H1 (cell line): ENCODE results near the gene RPS28.
A peak's percentile ranks its signal among the peaks of the same experiment; 100 is the strongest.

Experiments used
- CBX8 ChIP-seq: fragments of 300-800, 300-1000 bp; sonication (generic); IDR thresholded peaks from 2 replicates; pipeline ENCODE4 v1.7.1; 2016; ENCODE audit warnings: low read depth, low read length, borderline replicate concordance
- CTCF ChIP-seq, 3 experiments: IDR thresholded peaks; 1 replicate in 2 of 3; 2 replicates in 1 of 3; pipeline versions ENCODE4 v1.5.1 to v1.6.1; 2011; ENCODE audit warnings: low read length in 3 of 3, mild to moderate bottlenecking in 3 of 3, inconsistent platforms in 2 of 3, low read depth in 1 of 3, moderate library complexity in 1 of 3; ENCODE audit not compliant: insufficient read depth in 1 of 3; ENCODE audit errors: control extremely low read depth in 1 of 3
- EP300 ChIP-seq, 2 experiments: IDR thresholded peaks; 1 replicate in 1 of 2; 2 replicates in 1 of 2; pipeline ENCODE4 v1.6.1; 2011 to 2012; ENCODE audit warnings: low read depth in 2 of 2, low read length in 2 of 2, mild to moderate bottlenecking in 2 of 2, borderline replicate concordance in 1 of 2, inconsistent platforms in 1 of 2, moderate library complexity in 1 of 2
- HDAC6 ChIP-seq: IDR thresholded peaks from one replicate; pipeline ENCODE4 v1.7.1; 2012; ENCODE audit warnings: low read depth, mild to moderate bottlenecking, inconsistent platforms, low read length, moderate library complexity
- JUN ChIP-seq: IDR thresholded peaks from 2 replicates; pipeline ENCODE4 v1.6.1; 2011; ENCODE audit warnings: low read depth, mild to moderate bottlenecking, improper control_type of control experiment, low read length
- POLR2A ChIP-seq, 2 experiments: IDR thresholded peaks; 1 replicate in 1 of 2; 2 replicates in 1 of 2; pipeline ENCODE4 v1.6.1; 2011; ENCODE audit warnings: low read depth in 2 of 2, low read length in 2 of 2, mild to moderate bottlenecking in 2 of 2; ENCODE audit errors: control extremely low read depth in 1 of 2
- RFX5 ChIP-seq: IDR thresholded peaks from 2 replicates; pipeline ENCODE4 v1.6.1; 2011; ENCODE audit warnings: low read depth, low read length, improper control_type of control experiment, borderline replicate concordance

- no peak for TF ChIP-seq CBX8
- no peak for TF ChIP-seq HDAC6
- peak in 1 of 3 experiments; percentile 14; a peak in 1 of 4 replicates for TF ChIP-seq CTCF (IDR thresholded peaks at IDR 0.05; ENCODE audit: control extremely low read depth in 1 of 3, insufficient read depth in 1 of 3, low read depth in 1 of 3, low read length in 3 of 3)
- TF ChIP-seq POLR2A (IDR thresholded peaks at IDR 0.05; ENCODE audit: control extremely low read depth in 1 of 2, low read depth in 2 of 2, low read length in 2 of 2), result no peak
- TF ChIP-seq EP300 (IDR thresholded peaks at IDR 0.05; ENCODE audit: borderline replicate concordance in 1 of 2, low read depth in 2 of 2, low read length in 2 of 2), result no peak
- no peak for TF ChIP-seq RFX5
- TF ChIP-seq JUN, result no peak
These were observed 13.8 kb upstream of the RPS28 start for GRCh38 chr19:8307400-8307964.
